GDM1 (cell line): ENCODE data around the gene POLE.
"Not testable (repeated sequence)": the region's sequence is repeated elsewhere in the genome, so short reads cannot be mapped to it uniquely, and the experiment has no call there.

Experiments
- DNase-seq: peaks from one replicate; lab custom pipeline; 2025; lab: John Stamatoyannopoulos, UW

Gene POLE

DNA sequence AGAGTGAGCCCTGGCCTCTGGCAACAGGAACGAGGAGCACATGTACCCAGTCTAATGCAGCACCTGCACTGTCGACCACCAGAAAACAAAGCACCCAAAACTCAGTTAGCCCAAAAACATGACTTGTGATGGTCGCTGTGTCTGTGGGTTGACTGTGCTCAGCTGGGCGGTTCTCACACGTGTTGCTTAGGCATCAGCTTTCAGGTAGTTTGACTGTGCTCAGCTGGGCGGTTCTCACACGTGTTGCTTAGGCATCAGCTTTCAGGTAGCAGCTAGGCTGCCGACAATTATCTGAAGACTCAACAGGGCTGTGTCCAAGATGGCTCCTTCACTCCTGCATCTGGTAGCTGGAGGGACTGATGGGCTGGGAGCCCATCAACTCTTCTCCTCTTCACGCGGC is 75.5 kb downstream of the POLE start:
- no peak for DNase-seq

DNA sequence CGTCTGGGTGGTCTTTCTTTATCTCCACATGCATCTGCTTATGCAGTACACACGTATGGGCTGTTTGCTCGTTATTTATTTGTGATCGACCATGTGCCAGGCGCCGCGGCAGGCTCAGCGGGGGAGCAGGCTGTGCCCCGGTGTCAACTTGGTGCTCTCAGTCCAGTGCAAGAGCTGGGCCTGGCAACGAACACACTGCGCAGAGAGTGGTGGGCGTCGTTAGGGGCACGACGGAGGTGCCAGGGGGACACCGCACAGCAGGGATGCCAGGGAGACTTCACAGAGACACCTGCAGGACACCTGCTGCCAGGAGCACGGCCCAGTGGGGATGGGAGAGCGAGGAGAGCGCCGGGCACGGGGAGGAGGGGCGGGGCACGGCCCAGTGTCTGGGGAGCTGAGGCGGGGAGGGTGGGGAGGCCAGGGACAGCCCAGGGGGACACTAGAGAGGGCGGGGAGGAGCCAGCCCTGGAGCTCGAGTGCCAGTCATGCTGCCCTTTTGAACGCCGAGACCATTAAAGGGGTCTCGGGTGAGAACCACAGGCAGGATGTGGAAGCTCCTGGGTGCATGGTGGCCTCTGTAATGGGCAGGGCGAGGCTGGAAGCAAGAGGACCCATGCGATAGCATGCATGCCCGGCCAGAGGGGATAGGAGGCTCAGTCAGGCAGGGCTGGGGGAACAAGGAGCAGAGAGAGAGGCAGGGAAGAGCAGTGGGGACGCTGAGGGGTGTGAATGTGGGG is 76.1 kb downstream of the POLE start:
- DNase-seq = no peak

DNA sequence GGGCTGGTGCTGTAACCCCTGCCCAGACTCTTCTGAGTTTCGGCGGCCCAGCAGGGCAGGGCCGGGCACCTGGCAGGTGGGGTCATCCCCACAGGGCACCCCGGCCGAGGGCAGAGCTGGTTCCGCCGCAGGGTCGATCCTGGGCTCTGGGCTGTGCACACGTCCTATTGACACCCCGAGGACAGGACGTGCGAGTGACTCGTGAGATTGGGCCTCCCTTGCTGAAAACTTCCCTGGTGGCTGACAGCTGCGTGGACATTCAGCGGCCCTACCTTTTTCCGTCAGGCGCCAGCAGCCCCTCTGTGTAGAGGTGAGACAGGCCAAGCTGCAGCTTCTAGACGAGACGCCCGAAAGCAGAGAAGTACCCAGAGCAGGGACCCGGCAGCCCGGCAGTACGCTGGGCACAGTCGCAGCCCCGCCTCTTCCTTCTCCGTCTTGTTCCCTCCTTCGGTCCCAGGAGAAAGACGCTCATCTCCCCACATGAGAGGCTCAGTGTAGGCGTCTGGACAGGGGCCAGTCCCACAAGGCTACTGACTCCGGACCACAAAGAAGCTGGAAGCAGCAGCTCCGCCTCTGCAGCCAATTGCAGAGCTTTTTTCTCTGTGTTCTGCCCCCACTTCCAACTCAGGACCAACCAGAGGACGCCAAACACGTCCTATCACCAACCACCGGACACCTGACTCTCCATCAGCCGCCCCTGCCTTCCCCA is 76.9 kb downstream of the POLE start, which contains the start of gene LRCOL1:
Gene LRCOL1, minus strand, starts transcription at position 532 of the 709 bp plus-strand sequence. CDS start 4,331 bp downstream, outside the sequence.
- no peak for DNase-seq

DNA sequence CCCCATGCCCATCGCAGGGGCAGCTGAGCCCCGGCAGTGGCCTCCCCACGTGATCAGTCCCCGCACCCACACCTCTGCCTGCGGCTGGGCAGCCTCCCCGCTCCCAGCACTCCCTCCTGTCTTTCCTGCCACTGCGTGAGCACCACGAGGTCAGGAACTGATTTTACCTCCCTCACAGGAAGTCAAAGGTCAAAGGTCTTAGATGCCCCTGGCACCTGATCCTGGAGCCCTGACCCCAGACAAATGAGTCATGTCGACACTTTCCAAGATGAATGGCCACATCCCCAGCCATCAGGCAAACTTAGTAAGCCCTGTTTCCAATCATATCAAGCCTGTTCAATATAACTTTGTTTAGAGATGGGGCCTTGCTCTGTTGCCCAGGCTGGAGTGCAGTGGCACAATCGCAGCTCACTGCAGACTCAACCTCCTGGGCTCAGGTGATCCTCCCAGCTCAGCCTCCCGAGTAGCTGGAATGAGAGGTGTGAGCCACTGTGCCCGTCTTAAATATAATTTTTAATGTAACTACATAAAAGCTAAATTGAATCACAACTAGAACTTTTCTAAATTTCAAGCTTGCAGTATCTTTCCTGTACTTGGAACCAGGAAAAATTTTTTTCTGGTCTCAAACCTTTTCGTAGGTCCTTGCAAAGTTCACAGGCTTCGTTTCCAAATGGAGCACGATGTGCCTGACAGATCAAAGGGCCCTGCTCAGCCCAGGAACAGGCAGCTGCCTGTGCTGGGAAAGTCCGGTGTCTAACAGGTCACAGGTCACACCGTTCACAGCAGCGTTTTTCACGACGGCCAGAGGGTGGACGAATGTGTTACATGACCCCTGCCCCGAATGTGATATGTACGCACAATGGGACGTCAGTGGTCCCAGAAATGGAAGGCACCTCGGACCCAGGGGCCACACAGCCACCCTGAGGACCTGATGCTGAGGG is 78.6 kb downstream of the POLE start:
- DNase-seq = no peak

DNA sequence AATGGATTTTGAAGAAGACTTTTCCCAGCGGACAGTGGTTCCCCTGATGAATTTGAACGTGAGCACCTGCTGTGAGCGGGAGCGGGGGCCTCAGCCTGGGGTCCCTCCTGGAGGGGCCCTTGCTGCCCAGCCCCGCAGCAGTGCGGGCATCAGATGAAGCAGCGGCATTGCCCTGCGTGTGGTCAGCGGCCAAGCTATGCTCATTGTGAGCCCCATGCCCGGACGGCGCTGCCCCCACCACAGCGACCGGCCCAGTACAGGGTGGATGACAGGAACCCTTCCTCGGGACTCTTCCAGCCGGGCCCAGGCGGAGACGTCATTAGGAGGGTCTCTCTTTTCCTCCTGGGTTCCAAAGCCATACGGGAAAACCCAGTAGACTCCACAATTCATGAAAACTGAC is 80.2 kb downstream of the POLE start:
- DNase-seq = no peak

DNA sequence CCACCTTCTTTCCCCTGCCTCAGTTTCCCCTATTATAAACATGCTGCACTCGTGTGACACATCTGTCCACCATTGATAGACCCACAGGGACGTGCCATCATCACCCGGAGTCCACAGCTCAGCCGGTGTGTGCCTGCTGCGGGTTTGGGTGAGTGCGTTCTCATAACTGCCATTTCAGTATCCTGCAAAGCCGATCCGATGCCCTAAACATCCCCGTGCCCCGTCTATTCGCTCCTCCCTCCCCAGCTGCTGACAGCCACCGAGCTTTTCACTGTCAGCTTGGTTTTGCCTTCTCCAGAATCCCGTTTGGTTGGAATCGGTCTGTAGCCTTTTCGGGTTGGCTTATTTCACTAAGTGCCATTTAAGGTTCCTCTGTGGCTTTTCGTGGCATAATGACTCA is 80.7 kb downstream of the POLE start:
- no peak for DNase-seq

DNA sequence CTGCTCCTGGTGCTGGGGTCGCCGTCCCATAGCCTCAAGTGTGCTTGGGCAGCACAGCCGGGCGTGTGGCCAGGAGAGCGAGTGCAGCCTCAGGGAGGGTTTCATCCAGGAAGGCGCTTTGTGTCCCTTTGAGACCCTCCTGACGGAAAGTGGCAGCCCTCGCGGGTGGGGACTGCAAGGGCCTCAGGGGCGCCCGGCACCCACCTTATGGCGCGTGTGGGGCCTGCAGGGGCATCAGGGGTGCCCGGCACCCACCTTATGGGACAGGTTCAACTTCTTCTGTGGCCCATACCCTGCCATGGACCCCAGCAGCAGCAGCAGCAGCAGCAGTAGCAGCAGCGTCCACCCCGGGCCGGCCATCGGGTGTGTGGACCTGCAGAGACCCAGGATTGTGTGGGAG is 81.2 kb downstream of the POLE start:
- no peak for DNase-seq

DNA sequence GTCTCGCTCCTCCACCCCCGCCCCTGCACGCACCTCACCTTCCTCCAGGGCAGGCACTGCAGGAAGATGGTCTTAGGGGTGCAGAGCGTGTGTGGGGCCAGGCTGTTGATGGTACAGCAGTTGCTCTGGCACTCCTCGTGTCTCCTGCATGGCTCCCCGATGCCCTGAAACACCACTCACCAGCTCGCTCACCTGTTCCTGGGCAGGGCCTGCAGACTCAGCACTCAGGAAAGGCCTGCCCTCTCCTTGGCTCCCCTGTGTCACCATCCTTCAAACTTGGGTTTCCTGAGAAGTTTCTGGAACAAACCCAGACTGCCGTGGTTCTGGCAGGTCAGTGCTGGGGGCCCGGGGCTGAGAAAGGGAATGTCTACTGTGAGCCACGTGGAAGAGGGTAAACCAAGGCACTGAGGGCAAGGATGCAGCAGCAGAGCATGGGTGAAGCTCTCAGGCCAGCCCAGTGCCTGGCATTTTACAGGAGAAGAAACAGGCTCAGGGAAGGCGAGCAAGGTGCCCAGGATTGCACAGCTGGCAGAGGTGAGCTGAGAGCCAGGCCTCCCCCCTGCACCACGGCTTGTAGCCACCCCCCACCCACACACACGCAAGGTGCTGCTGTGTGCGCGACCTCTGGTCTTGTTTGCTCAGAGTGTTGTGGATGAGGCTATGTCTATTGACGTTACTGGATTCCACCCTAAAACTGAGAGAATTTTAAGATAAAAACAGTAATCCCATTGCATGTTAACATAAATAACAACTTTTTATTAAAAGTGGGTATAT is 82.3 kb downstream of the POLE start:
- DNase-seq = no peak

DNA sequence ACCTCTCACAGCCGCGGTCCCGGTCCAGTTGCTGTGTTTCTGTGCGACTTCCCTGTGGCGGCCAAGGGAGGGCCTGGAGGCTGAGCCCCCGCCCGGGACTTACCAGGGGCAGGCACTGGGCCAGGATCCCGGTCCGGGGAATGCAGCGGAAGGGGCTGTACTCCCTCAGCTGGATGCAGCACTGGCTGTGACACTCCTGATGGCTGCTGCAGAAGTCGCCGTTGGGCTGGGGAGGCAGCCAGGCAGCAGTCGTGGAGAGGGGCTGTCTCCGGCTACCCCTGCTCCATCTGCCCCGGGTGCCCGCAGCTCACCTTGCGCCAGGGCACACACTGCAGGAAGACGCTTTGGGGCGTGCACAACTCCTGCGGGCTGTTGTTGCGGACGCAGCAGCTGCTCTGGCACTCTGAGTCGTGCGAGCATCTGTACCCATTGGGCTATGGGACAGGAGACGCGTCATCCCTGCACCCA is 83.0 kb downstream of the POLE start:
- DNase-seq = no peak

DNA sequence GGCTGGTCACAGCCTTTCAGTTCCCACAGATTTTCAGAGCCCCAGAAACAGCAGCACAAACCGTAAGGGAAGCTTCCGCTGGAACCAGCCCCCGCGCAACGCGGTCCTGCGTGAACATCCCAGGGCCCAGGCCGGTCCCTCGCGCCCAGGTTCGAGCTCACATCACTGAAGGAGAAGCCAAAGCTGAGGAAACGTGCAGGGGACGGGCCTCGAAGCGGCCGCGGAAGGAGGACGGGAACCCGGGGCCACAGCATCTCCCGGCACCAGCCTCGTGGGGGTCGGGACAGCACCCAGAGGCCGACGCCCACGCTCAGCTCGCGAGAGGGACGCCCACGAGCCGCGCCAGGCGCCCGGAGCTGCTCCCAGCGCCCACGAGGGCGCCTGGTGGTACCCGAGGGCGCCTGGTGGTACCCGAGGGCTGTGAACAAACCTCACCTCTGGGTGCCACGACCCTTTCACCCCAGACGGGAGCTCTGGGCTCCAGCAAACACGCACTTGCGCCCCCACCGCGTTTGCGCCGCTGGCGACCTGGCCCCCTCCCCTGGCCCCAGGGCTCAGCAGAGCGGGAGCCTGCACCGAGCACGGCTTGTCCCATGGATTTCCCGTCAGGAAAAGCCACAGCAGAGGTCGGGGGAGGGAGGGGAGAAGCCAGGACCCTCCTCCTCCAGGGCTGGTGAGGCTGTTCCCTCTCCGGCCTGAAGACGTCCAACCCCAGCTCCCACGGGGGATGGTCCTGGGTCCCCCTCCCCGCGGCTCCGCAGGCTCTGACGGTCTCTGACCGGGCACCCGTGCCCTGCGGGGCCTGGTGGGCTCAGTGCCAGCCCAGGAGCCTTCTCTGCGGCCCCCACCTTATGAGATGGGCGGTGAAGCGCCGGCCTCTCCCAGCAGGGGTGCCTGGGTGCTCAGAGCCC is 83.6 kb downstream of the POLE start:
- no peak for DNase-seq

DNA sequence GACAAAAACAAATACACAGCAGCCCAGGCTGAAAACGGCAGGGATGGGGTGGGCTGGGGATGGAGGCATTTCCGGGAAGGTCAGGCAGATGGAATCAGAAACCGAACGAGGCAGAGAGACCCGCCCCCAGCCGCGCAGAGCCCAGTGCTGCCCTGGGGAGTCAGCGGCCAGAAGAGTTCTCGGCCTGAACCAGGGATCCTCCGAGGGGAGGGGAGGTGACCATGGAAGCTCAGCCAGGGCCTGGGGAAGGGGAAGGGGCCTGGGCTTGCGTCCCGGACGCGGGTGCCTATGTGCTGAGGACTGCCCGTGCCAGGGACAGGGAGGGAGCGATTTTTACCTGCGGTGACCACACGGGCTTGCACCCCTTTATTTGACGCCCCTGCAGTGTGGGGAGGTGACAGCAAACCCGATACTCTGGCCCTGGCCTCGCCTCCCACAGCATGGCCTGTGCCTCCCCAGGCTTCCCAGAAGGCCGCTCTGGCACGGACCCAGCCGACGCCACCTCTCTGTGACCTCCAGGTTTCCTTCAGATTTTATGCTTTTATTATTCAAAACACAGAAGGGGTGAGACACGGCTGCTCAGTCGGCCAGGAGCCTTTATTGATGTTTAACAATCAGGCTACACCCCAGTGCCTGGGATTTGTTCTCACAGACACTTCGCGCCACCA is 84.4 kb downstream of the POLE start:
- no peak for DNase-seq

DNA sequence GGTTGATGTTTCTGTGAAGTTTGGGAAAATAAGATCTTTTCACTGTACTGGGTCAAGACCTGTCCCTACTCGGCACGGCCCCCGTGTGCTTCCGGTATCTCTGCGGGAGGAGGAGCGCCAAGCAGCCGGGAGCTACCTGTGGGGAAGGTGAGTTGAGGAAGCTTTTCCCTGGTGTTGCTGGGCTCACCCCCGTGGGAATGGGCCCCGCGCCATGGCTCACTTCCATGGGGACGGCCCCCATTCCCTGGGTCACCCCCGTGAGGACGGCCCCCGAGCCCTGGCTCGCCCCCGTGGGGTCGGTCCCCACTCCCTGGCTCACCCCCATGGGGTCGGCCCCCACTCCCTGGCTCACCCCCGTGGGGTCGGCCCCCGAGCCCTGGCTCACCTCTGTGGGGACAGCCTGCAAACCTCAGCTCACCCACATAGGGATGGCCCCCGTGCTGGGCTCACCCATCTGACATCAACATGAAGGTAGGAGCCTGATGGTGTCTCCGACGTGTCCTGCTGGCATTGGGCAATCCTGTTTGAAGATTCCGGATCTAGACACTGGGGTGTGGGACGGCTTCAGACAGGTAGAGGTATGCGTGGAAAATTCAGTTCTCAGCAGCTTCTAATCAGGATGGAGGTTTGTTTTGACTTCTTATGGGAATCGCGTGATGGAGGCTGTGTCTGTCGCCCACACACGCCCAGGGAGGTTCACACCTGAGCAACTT is 85.8 kb downstream of the POLE start:
- DNase-seq = no peak

DNA sequence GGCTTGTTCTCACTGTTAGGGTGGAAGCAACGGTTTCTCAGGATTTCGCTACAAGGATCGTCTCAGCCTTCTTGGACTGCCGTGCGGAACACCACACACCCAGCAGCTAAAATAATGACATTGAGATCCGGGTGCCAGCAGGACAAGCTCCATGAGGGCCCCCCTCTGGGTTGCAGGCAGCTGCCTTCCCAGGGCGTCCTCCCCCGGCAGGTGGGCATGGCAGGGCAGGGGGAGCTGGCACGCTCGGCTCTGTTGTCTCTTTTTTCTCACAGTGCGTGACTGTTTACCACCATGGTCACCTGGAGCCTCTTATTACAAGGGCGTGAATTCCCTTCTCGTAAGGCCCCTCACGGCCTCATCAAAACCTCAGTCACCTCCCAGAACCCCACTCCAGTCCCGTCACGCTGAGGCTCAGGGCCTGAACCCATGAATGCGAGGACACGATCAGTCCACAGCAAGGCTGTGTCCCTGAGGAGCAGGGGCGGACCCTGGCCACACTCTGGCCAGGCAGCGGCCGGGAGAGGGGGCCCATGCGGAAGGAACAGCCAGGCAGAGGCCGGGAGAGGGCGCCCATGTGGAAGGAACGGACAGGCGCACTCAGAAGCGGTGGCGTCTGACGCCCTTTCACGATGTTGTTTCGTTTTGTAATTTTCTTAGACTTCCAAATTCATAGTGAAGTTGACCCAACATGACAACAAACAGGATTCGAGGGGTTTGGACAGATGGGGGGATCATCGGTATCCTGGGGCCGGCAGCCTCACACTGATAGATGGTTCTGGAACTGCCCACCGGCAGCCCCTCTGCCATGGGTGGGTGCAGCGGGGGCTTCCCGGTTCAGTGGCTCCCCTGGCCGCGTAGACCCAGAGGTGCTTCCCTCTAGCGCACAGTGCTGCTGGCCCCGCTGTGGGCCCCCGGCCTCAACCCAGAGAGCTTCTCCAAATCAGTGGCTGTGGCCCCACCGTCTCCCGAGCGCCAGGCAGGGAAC is 86.8 kb downstream of the POLE start:
- DNase-seq = no peak

DNA sequence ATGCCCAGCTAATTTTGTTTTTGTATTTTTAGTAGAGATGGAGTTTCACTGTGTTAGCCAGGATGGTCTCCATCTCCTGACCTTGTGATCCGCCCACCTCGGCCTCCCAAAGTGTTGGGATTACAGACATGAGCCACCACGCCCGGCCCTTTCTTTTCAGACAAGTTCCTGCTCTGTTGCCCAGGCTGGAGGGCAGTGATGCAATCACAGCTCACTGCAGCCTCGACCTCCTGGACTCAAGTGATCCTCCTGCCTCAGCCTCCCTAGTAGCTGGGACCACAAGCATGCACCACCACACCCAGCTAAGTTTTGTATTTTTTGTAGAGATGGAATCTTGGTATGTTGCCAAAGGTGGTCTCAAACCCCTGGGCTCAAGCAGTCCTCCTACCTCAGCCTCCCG is 87.6 kb downstream of the POLE start:
- not testable (repeated sequence) for DNase-seq

DNA sequence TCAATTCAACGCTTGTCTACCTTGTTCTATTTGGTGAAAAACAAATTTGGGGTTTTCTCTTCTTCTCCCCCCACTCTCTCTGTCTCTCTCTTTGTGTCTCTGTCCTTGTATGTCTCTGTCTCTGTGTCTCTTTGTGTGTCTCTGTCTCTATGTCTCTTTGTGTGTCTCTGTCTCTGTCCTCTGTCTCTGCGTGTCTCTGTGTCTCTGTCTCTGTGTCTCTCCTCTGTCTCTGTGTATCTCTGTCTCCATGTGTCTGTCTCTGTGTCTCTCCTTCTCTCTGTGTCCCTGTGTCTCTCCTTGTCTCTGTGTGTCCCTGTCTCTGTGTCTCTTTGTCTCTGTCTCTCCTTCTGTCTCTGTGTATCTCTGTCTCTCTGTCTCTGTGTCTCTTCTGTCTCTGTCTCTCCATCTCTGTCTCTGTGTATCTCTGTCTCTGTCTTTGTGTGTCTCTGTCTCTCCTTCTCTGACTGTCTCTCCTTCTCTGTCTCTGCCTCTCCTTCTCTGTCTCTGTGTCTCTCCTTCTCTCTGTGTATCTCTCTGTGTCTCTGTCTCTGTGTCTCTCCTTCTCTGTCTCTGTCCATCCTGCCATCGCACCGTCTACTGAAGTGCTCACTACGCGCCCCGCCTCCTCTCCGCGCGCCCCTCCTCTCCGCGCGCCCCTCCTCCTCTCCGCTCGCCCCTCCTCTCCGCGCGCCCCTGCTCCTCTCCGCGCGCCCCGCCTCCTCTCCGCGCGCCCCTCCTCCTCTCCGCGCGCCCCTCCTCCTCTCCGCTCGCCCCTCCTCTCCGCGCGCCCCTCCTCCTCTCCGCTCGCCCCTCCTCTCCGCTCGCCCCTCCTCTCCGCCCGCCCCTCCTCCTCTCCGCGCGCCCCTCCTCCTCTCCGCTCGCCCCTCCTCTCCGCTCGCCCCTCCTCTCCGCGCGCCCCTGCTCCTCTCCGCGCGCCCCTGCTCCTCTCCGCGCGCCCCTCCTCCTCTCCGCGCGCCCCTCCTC is 89.5 kb downstream of the POLE start:
- peak; percentile 63 for DNase-seq

DNA sequence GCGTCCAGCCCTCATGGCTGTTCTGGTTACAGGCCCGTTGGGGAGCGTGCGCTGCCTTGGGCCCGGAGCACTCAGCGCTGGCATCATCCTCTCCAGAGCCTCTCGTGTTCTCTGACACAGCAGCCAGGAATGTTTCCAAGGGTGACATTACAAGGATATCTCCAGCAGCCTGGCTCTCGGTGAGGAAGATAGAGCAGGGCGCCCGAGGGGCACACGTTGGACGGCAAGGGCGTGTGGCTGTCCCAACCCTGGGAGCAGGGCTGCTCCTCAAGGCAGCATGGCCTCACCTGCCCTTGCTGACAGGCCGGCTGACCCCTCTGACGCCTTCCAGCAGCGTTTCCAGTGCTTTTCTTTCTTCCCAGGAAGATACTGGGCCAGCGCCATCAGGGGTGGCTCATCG is 91.1 kb downstream of the POLE start:
- DNase-seq = no peak

DNA sequence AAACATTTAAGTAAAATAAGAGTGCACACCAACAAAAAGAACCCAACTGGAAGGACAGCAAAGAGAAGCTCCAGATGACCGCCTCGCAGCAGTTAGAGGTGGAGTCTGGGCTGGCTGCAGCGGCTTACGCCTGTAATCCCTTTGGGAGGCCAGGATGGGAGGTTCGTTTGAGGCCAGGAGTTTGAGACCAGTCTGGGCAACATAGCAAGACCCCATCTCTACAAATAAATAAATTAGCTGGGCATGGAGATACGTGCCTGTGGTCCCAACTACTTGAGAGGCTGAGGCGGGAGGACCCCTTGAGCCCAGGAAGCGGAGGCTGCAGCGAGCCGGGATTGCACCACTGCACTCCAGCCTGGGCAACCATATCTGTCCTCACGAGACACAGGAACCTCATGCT is 92.0 kb downstream of the POLE start:
- DNase-seq = no peak
